GM13976 (cell line): Measurements from ENCODE around the gene JAM3.

Source experiments
- DNase-seq: peaks from one replicate; pipeline ENCODE4 v3.0.0; 2012; ENCODE audit warnings: low spot score
- in situ Hi-C: fragments of 300-500 bp; cut with MboI; formaldehyde crosslinking; loops from one replicate; pipeline ENCODE4 v1.12.0; 2022; ENCODE audit warnings: low sequenced_read_pairs, mixed read lengths, inconsistent platforms; ENCODE audit not compliant: unreplicated experiment
- TF ChIP-seq, protein P1 (sequence below): IDR thresholded peaks from 2 replicates; pipeline ENCODE4 v1.5.1; 2012; ENCODE audit warnings: borderline replicate concordance, mild to moderate bottlenecking; ENCODE audit not compliant: insufficient read depth; ENCODE audit errors: extremely low read depth, missing control alignments, control extremely low read depth

Gene JAM3

DNA sequence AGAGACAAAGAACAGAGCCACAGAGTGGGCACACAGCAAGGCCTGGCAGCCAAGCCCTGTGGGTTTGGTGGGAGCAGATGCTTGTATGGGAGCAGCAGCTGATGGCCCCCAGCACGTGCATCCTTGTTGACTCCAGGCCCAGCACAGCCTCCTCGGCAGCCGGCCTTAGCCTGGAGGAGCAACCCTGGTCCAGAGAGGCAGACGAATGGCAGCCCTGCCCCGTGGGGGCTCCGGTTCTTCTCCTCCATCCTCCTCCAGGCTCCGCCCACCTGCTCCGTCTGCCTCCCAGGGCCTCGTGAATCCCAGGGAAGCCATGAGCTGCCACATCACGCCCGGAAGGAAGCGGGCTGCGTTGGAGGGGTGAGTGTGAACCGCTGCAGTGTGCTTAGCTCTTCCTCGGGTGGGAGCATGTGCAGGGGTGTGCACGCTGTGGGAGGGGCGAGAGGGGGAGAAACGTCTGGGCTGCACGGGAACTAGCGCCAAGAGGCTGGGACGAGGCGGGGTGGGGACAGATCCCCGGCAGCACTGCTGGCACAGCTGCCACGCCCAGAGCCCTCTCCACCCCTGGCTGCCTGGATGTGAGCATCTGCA is 36.3 kb upstream of the JAM3 start:
- TF ChIP-seq, protein P1, sequence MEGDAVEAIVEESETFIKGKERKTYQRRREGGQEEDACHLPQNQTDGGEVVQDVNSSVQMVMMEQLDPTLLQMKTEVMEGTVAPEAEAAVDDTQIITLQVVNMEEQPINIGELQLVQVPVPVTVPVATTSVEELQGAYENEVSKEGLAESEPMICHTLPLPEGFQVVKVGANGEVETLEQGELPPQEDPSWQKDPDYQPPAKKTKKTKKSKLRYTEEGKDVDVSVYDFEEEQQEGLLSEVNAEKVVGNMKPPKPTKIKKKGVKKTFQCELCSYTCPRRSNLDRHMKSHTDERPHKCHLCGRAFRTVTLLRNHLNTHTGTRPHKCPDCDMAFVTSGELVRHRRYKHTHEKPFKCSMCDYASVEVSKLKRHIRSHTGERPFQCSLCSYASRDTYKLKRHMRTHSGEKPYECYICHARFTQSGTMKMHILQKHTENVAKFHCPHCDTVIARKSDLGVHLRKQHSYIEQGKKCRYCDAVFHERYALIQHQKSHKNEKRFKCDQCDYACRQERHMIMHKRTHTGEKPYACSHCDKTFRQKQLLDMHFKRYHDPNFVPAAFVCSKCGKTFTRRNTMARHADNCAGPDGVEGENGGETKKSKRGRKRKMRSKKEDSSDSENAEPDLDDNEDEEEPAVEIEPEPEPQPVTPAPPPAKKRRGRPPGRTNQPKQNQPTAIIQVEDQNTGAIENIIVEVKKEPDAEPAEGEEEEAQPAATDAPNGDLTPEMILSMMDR, result no peak
- in situ Hi-C loops, result no loop called here

DNA sequence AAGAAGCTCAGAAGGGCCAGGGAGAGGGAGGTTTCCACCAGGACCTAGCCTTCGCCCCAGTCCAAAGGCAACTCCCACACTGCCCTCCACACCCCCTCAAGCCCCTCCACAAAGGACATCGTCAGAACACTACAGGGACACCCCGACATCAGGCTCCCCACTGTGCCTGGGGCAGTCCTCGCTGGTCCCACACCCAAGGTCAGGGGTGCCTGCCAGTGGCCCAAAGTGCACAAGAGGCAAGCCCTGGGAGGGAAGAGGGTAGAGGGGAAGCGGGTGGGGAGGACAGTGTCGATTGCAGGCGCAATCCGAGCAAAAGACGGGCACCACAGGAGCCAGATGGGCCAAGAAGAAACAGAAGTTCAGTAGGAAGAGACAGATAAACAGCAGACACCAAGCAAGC is 35.6 kb upstream of the JAM3 start:
- in situ Hi-C loops, result no loop called here
- no peak for DNase-seq
- TF ChIP-seq, protein P1, result no peak

More for the DNA sequence above, 36.3 kb upstream of the JAM3 start:
- DNase-seq, result no peak

DNA sequence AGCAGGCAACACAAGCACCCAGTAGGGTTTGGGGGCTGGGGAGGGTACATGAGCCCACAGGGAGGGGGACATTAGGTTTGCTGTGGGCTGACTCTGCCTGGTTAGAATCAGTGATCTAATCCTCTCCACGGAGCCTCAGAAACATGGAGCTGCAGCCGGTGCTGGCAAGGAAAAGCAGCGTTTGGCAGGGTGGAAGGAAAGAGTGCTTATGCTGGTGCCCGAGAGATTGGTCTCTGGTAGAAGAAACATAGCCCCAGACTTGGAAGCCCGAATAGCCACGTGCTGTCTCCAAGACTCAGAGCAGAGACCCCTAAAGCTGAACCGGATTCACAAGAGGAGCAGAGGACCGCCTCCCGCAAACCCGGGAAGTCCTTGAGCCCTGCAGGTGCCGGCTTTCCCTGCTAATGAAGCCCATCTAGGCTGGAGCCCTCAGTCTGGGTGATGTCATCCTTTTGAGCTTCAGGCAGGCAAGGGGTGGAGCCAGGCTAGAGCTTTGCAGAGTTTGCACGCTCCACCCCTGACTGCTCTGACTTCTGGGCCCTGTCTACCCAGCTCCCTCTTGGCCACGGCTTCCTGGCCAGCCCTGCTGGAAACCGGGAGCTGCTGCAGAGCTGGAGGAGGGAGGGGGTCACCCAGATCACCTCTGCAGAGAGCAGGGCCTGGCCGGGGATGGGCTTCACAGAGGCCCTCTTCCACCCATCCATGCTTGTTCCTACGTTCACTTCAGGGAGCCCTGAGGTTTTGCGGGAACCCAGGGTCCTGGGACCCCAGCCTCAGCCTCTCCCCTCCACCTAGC is 35.0 kb upstream of the JAM3 start:
- peak; percentile 74 for DNase-seq
- TF ChIP-seq, protein P1, result no peak
- in situ Hi-C loops, result no loop called here

DNA sequence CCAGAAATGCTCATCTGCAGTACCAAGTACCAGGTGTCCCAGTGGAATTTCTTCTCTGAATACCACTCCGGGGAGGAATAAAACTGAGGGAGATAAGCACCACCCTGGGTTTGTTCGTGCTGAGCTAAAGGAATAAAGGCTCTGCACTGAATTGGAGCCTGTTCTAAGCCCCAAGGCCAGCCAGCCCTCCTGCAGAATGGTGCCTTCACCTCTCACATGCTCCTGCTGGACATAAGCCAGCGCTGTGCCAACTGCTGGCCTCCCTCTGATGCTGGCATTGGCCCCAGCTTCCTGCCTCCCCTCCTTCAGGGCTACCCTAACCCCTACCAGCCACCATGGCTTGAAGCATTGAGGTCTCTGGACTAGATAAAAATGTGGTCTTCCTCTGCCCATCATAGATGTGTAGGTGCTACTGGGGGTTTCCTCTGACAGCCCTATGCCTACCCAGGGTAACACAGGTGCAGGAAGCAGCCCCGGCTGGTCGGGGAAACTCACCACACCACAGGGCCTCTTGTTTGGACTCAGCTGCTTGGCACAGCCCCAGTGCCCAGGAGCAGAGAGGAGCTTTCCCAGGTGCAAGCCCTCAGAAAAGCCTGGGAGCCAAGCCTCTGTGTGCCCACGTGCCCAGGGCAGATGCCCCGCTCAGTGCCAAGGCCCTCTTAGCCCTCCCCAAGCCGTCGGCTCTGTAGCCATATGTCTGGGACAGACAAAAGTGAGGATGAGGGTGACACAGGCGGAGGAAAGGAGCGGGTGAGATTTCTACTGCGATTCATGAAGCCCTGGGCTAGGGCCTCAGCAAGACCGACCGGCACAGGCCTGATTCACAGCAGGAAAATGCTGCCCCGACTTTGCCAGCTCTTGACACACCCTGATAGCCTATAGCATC is 34.1 kb upstream of the JAM3 start:
- no peak for DNase-seq
- TF ChIP-seq, protein P1, result no peak
- in situ Hi-C loops, result no loop called here

DNA sequence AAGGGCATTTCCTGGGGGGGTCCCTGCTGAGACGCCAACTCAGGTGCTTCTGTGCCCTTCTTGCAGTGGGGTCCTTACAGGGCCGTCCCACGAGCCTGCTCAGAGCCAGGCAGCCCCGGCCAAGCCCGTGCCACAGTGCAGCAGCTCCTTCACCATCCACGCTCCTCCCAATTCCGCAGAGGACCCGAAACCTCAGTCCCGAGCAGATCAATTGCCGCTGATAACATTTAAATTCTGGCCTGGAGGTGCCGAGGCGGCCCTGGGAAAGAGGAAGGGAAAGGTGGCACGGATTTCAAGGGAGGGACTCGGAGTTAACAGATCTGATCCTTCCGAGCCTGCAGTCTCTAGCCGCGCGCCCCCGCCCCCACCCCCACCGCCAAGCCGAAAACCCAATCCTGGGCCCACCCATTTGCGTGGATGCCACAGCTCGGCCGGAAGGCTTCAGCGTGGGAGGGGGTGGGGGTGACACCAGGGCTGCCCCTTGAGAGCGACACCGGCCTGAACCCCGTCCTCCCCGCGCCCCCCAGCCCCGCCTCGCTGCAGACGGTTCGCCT is 32.3 kb upstream of the JAM3 start:
- in situ Hi-C loops, result no loop called here
- no peak for DNase-seq
- TF ChIP-seq, protein P1, result no peak
